GM12872 (cell line): ENCODE results near the gene FBXL13.
A peak's percentile ranks its signal among the peaks of the same experiment; 100 is the strongest.

Experiments used
- CTCF ChIP-seq: IDR thresholded peaks from 3 replicates; pipeline ENCODE4 v1.5.1; 2011; ENCODE audit warnings: low read depth, mild to moderate bottlenecking, low read length, moderate library complexity; ENCODE audit not compliant: insufficient read depth

FBXL13 gene

GRCh38 chr7:103076764-103077163 is 2.2 kb upstream of the FBXL13 start:
- TF ChIP-seq CTCF = no peak

GRCh38 chr7:103075337-103075918 is 832 bp upstream of the FBXL13 start:
- TF ChIP-seq CTCF = no peak

- no peak for TF ChIP-seq CTCF
These were observed 542 bp downstream of the FBXL13 start for GRCh38 chr7:103073989-103074518.

GRCh38 chr7:103071000-103071399 is 3.6 kb downstream of the FBXL13 start:
- TF ChIP-seq CTCF = no peak

DNA sequence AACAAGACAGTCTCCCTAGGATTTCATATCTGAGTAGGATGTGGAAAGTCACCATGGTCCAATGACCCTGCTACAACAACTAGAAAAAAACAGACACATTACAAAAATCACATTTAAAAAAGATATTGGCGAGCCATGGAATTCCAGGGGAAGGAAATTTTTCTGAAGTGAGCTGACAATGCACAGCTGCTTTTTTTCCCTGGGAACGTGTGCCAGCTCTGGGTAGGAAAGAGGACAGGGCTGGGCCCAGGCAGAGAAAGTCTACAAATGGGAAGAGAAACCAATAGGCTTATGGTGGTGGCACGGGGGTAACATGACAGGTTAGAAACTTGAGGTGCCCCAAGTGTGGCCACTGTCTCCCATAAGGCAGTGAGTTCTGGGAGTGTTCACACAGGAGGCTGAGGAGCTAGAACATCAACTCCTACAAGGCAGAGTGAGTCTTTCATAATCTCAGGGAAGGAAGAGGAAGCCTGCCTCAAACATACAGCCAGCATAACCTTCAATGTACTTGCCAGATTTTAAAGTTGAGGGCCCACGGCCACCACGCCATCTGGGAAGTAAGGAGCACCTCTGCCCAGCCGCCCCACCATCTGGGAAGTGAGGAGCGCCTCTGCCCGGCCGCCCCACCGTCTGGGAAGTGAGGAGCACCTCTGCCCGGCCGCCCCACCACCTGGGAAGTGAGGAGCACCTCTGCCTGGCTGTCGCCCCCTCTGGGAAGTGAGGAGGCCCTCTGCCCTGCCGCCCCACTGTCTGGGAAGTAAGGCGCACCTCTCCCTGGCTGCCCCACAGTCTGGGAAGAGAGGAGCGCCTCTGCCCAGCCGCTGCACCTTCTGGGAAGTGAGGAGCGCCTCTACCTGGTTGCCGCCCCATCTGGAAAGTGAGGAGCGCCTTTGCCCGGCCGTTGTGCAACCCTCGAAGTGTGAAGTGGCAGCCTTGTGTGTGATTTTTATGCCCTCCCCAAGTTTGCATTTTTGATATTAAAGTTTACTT is 5.9 kb downstream of the FBXL13 start:
- no peak for TF ChIP-seq CTCF

- TF ChIP-seq CTCF = peak; percentile 86
These were observed 8.9 kb downstream of the FBXL13 start for GRCh38 chr7:103065667-103066066.

DNA sequence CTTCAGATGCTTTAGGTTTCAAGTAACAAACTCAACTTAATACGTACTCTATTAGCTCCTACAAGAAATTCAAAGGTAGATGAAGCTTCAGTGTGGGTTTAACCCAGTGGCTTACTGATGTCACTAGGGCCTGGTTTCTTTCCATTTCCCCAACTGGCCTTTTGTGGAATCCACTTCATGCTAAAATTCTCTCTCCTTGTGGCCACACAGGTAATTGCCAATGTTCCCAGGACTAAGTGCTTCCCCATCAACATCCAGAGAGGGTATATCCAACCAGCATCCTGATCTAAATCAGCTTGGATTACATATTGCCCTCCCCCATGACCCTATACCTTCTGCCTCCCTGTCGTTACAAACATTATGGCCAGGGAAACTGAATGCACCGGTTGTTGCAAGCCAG is 10.7 kb downstream of the FBXL13 start:
- TF ChIP-seq CTCF = no peak
